ENCODE measurements around the gene GALR2. TPM values are rescaled to one million over a fixed set of nuclear protein-coding genes. Genes with fewer than 3 reads are reported as not detected.
A peak's percentile ranks its signal among the peaks of the same experiment; 100 is the strongest.

The GALR2 gene
- total RNA-seq, 2 experiments from 2014 or later = 0.59 to 1.0 TPM

DNA sequence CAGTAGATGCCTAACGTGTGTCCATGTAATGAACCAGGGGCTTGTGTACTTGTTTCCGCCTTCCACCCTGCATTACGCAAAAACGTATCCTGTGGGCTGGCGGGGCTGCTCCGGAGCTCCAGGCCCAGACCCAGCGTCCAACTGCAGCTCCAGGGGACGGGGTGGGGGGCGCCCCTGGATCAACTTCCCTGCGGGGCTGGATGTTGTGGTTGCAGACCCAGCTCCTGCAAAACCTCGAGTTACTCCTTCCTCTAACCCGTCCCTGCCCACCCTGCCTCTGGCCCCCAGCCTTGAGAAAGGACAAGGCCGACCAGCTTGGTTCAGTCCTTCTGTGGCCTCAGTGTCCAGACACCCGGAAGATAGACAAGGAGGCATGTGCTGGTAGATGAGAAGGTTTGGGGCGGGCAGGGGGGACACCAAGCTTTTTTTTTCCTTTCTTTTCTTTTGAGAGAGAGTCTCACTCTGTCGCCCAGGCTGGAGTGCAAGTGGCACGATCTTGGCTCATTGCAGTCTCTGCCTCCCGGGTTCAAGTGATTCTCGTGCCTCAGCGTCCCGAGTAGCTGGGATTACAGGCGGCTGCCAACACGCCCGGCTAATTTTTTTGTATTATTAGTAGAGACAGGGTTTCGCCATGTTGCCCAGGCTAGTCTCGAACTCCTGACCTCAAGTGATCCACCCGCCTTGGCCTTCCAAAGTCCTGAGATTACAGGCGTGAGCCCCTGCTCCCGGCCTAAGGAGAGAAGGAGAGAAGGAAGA, 29.7 kb downstream of the GALR2 start:
- ATAC-seq (ENCODE audit: poor library complexity) (no peak), DNase-seq (no peak)
- intact Hi-C loops (cut with DNase I, micrococcal nuclease) = loop anchor here in 1 of 2 experiments (1.0 to 5.0 kb wide), 6 partner anchors 33 to 398 kb away; partner anchors contain the start of genes PRPSAP1 and RHBDF2
- Histone ChIP-seq H3K27ac (ENCODE audit: low read depth in 1 of 2, low read length in 2 of 2) (peak overlapping the region; percentile 68 to 82), H3K9me3 (ENCODE audit: control insufficient read depth in 1 of 2, insufficient read depth in 1 of 2, low read length in 2 of 2) (no peaks in the 10 kb centered on the region), H3K4me3 (ENCODE audit: low read length) (peak overlapping the region; percentile 85), H3K27me3 (ENCODE audit: control insufficient read depth in 1 of 2, insufficient read depth in 2 of 2, low read length in 2 of 2) (no peaks in the 10 kb centered on the region), H3K36me3 (ENCODE audit: insufficient read depth, low read length) (peaks cover 23% of the 10 kb centered on the region), H3K4me1 (ENCODE audit: insufficient read depth, low read length) (peaks cover 32% of the 10 kb centered on the region)
- ChIA-PET CTCF (interaction anchor here (0.6 to 1.6 kb wide), 4 partner anchors 17 to 175 kb away, joined by 3 to 4 read pairs (median 3); no protein-coding TSS in a partner anchor), POLR2A (interaction anchor here (0.7 to 2.3 kb wide), 15 partner anchors 15 to 249 kb away, joined by 3 to 8 read pairs (median 4); partner anchors contain the start of genes TRIM65, UBALD2 and WBP2)
- Mint-ChIP-seq H3K27ac (peak overlapping the region; percentile 90), H3K27me3 (no peaks in the 10 kb centered on the region), H3K4me3 (peak overlapping the region; percentile 98), H3K36me3 (ENCODE audit: low read depth) (peaks cover 36% of the 10 kb centered on the region), H3K4me1 (ENCODE audit: low read depth) (peaks cover 38% of the 10 kb centered on the region), H3K9me3 (no peaks in the 10 kb centered on the region)
- TF ChIP-seq, protein P1, sequence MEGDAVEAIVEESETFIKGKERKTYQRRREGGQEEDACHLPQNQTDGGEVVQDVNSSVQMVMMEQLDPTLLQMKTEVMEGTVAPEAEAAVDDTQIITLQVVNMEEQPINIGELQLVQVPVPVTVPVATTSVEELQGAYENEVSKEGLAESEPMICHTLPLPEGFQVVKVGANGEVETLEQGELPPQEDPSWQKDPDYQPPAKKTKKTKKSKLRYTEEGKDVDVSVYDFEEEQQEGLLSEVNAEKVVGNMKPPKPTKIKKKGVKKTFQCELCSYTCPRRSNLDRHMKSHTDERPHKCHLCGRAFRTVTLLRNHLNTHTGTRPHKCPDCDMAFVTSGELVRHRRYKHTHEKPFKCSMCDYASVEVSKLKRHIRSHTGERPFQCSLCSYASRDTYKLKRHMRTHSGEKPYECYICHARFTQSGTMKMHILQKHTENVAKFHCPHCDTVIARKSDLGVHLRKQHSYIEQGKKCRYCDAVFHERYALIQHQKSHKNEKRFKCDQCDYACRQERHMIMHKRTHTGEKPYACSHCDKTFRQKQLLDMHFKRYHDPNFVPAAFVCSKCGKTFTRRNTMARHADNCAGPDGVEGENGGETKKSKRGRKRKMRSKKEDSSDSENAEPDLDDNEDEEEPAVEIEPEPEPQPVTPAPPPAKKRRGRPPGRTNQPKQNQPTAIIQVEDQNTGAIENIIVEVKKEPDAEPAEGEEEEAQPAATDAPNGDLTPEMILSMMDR (IDR thresholded peaks at IDR 0.05) = no peak

DNA sequence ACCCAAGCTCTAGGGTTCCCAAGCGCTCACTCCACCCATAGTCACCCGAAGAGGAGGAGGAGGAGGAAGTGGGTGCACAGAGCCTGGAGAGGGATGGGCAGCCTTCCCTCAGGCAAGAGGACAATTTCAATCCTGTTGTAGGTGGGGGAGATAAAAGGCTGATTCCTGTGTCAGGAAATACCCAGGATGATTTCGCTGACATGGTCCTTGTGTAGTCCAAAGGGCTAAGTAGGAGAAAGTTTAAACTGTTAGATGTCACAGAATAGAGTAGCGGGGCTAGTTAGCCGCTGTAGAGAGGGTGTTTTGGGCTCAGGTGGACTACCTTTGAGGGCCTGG, 30.3 kb downstream of the GALR2 start:
- DNase-seq (peak in 1 of 14 experiments; percentile 20), ATAC-seq (ENCODE audit: poor library complexity) (no peak)
- Histone ChIP-seq H3K9me3 (ENCODE audit: control insufficient read depth in 1 of 2, insufficient read depth in 1 of 2, low read length in 2 of 2) (no peaks in the 10 kb centered on the region), H3K27me3 (ENCODE audit: control insufficient read depth in 1 of 2, insufficient read depth in 2 of 2, low read length in 2 of 2) (no peaks in the 10 kb centered on the region), H3K4me1 (ENCODE audit: insufficient read depth, low read length) (peaks cover 32% of the 10 kb centered on the region), H3K27ac (ENCODE audit: low read depth in 1 of 2, low read length in 2 of 2) (no peak overlapping the region), H3K4me3 (ENCODE audit: low read length) (no peak overlapping the region), H3K36me3 (ENCODE audit: insufficient read depth, low read length) (peaks cover 18% of the 10 kb centered on the region)
- H3K9me3 Mint-ChIP-seq = no peaks in the 10 kb centered on the region
- POLR2A ChIA-PET = interaction anchor here (0.7 to 2.3 kb wide), 4 partner anchors 75 to 169 kb away, joined by 3 to 7 read pairs (median 5); no protein-coding TSS in a partner anchor
- CTCF ChIA-PET = interaction anchor here (0.6 to 1.1 kb wide), 3 partner anchors 17 to 175 kb away, joined by 3 to 4 read pairs (median 3); no protein-coding TSS in a partner anchor
- H3K27ac Mint-ChIP-seq = peak overlapping the region; percentile 74
- H3K4me3 Mint-ChIP-seq = peak overlapping the region; percentile 69
- no peaks in the 10 kb centered on the region for H3K27me3 Mint-ChIP-seq
- peaks cover 30% of the 10 kb centered on the region for H3K36me3 Mint-ChIP-seq (ENCODE audit: low read depth)
- TF ChIP-seq, protein P1 (IDR thresholded peaks at IDR 0.05) = no peak
- peaks cover 36% of the 10 kb centered on the region for H3K4me1 Mint-ChIP-seq (ENCODE audit: low read depth)
- intact Hi-C loops (cut with DNase I, micrococcal nuclease) = loop anchor here (1.0 to 5.0 kb wide), 6 partner anchors 34 to 397 kb away; partner anchors contain the start of genes PRPSAP1 (in 1 of the 2) and RHBDF2 (in 1 of the 2)

DNA sequence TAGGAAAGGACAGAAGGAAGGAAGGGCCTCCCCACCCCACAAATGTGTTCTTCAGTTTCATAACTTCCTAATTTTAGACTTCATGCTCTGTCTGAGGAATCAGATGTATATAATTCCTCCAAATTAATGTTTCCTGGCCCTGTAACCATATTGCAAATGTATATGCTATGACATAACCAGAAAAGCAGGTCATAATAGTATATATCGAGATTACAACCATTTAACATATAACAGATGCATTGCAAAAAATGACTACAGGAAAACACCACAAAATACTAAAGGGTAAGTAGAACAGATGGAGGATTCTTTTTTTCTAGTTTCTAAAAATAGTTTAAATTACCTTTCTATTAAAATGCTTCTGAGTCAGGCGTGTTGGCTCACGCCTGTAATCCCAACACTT, 32.1 kb downstream of the GALR2 start:
- no peak overlapping the region for H3K27ac Mint-ChIP-seq
- intact Hi-C loops (cut with DNase I, micrococcal nuclease) = loop anchor here in 1 of 2 experiments (5.0 kb wide), 1 partner anchor 94 kb away; no protein-coding TSS in a partner anchor
- POLR2A ChIA-PET = interaction anchor here (0.5 to 0.7 kb wide), 2 partner anchors 188 to 344 kb away, joined by 3 read pairs; no protein-coding TSS in a partner anchor

More for the DNA sequence above, 32.1 kb downstream of the GALR2 start:
- Mint-ChIP-seq H3K4me3 (no peak overlapping the region), H3K4me1 (ENCODE audit: low read depth) (peaks cover 25% of the 10 kb centered on the region), H3K9me3 (no peaks in the 10 kb centered on the region), H3K27me3 (no peaks in the 10 kb centered on the region), H3K36me3 (ENCODE audit: low read depth) (peaks cover 18% of the 10 kb centered on the region)
- Histone ChIP-seq H3K36me3 (ENCODE audit: insufficient read depth, low read length) (peaks cover 4% of the 10 kb centered on the region), H3K27ac (ENCODE audit: low read depth in 1 of 2, low read length in 2 of 2) (no peak overlapping the region), H3K4me3 (ENCODE audit: low read length) (no peak overlapping the region), H3K27me3 (ENCODE audit: control insufficient read depth in 1 of 2, insufficient read depth in 2 of 2, low read length in 2 of 2) (no peaks in the 10 kb centered on the region), H3K4me1 (ENCODE audit: insufficient read depth, low read length) (peaks cover 25% of the 10 kb centered on the region), H3K9me3 (ENCODE audit: control insufficient read depth in 1 of 2, insufficient read depth in 1 of 2, low read length in 2 of 2) (no peaks in the 10 kb centered on the region)
- ATAC-seq (ENCODE audit: poor library complexity) (no peak), DNase-seq (no peak)
- TF ChIP-seq, protein P1 (IDR thresholded peaks at IDR 0.05) = no peak
- CTCF ChIA-PET = interaction anchor here (0.9 to 1.5 kb wide), 4 partner anchors 11 to 92 kb away, joined by 3 to 5 read pairs (median 4); no protein-coding TSS in a partner anchor

Measured in CD4-positive, alpha-beta T cell (primary cell).